Prostate gland (tissue), 2 donors: Measurements from ENCODE around the gene TRMT1. TPM values are rescaled to one million over a fixed set of nuclear protein-coding genes. Genes with fewer than 3 reads are reported as not detected.
A peak's percentile ranks its signal among the peaks of the same experiment; 100 is the strongest.

Source experiments
- DNase-seq: peaks from one replicate; pipeline ENCODE4 v3.0.0-alpha.2; 2019; ENCODE audit warnings: low spot score
- H3K27ac ChIP-seq, 2 donors: fragments of 200-600 bp; sonication (generic); 2 replicates each; pipeline ENCODE4 v1.5.1; 2017 to 2019
- H3K27me3 ChIP-seq: fragments of 200-600 bp; sonication (generic); replicated peaks from 2 replicates; pipeline ENCODE4 v1.5.1; 2019; ENCODE audit not compliant: insufficient read depth
- H3K36me3 ChIP-seq, 2 donors: fragments of 200-600 bp; sonication (generic); 1 replicate in 1 of 2; 2 replicates in 1 of 2; pipeline versions ENCODE4 v1.5.1 to v1.8.1; 2017 to 2019
- H3K4me1 ChIP-seq: fragments of 200-600 bp; sonication (generic); replicated peaks from 2 replicates; pipeline ENCODE4 v1.5.1; 2019
- H3K4me3 ChIP-seq, 2 donors: fragments of 200-600 bp; sonication (generic); 2 replicates each; pipeline ENCODE4 v1.5.1; 2017 to 2019
- H3K9me3 ChIP-seq: fragments of 200-600 bp; sonication (generic); 2 replicates; pipeline ENCODE4 v1.5.1; 2017
- CTCF ChIP-seq, 4 experiments: fragments of 200-600 bp in 2 of 4; fragments of 450-650 bp in 2 of 4; sonication (generic) in 2 of 4; IDR thresholded peaks; 1 replicate in 3 of 4; 2 replicates in 1 of 4; pipeline ENCODE4 v1.5.1; 2016 to 2019; ENCODE audit warnings: antibody characterized with exemption in 4 of 4, mild to moderate bottlenecking in 2 of 4, moderate library complexity in 2 of 4
- POLR2A ChIP-seq: fragments of 450-650 bp; IDR thresholded peaks from one replicate; pipeline ENCODE4 v1.6.1; 2016; ENCODE audit warnings: antibody characterized with exemption, mild to moderate bottlenecking
- POLR2AphosphoS5 ChIP-seq: sonication (generic); formaldehyde crosslinking; IDR thresholded peaks from one replicate; pipeline ENCODE4 v1.6.1; 2017; ENCODE audit warnings: antibody characterized with exemption
- WGBS: methylation state at CpG from one replicate; pipeline ENCODE4 v1.1.5; 2018; 5-methylcytosine and 5-hydroxymethylcytosine counted together
- intact Hi-C: fragments of 100-400 bp; cut with DNase I; formaldehyde crosslinking; loops from one replicate; pipeline ENCODE4 v1.14.2; 2022
- total RNA-seq, 2 donors: library from RNA; depleted of rRNA; stranded (reverse); fragments of >200 nt; gene quantifications; one replicate each; pipeline ENCODE4 v1.1.0, GENCODE V29; 2016

TRMT1 gene
- total RNA-seq, 2 donors from 2014 or later: 23.3 to 55.4 TPM

- intact Hi-C loops: loop anchor here (5.0 kb wide), 1 partner anchor 35 kb away; no protein-coding TSS in a partner anchor
- no peak for DNase-seq
- peaks cover 86% of the 10 kb centered on the region for H3K4me1 ChIP-seq
- peaks cover 0 to 1% of the 10 kb centered on the region in 2 donors for H3K36me3 ChIP-seq
- no peak overlapping the region for H3K4me3 ChIP-seq
- TF ChIP-seq POLR2AphosphoS5 (no peak), CTCF (IDR thresholded peaks at IDR 0.05) (no peak), POLR2A (no peak)
- no peaks in the 10 kb centered on the region for H3K9me3 ChIP-seq
- WGBS: 35% methylated on average over 2 of the region's 2 CpGs
- no peaks in the 10 kb centered on the region for H3K27me3 ChIP-seq
- H3K27ac ChIP-seq: peak overlapping the region; percentile 95 to 96
Observed at GRCh38 chr19:13057744-13058143, 58.8 kb downstream of the TRMT1 start.

GRCh38 chr19:13057147-13057572 lies 59.4 kb downstream of the TRMT1 start:
- no peaks in the 10 kb centered on the region for H3K9me3 ChIP-seq
- intact Hi-C loops: loop anchor here (5.0 kb wide), 1 partner anchor 35 kb away; no protein-coding TSS in a partner anchor
- peaks cover 0 to 4% of the 10 kb centered on the region in 2 donors for H3K36me3 ChIP-seq
- no peak overlapping the region for H3K4me3 ChIP-seq
- H3K27me3 ChIP-seq: no peaks in the 10 kb centered on the region
- TF ChIP-seq CTCF (IDR thresholded peaks at IDR 0.05): no peak
- TF ChIP-seq POLR2AphosphoS5: peak; percentile 50
- 16% methylated on average over 15 of the region's 15 CpGs for WGBS
- peak; percentile 62 for DNase-seq
- H3K27ac ChIP-seq: peak overlapping the region; percentile 95 to 96
- peaks cover 85% of the 10 kb centered on the region for H3K4me1 ChIP-seq

GRCh38 chr19:13056052-13056660 lies 60.4 kb downstream of the TRMT1 start:
- peak overlapping the region in 1 of 2 donors; percentile 13 for H3K4me3 ChIP-seq
- 14% methylated on average over 17 of the region's 17 CpGs for WGBS

GRCh38 chr19:13055213-13056051 lies 61.1 kb downstream of the TRMT1 start:
- intact Hi-C loops: loop anchor here (5.0 kb wide), 1 partner anchor 33 kb away; no protein-coding TSS in a partner anchor
- Histone ChIP-seq H3K36me3 (peaks cover 0 to 4% of the 10 kb centered on the region in 2 donors), H3K27ac (peak overlapping the region; percentile 95 to 96), H3K27me3 (no peaks in the 10 kb centered on the region), H3K4me3 (peak overlapping the region in 1 of 2 donors; percentile 13), H3K9me3 (no peaks in the 10 kb centered on the region), H3K4me1 (peaks cover 88% of the 10 kb centered on the region)
- DNase-seq: no peak
- TF ChIP-seq CTCF (IDR thresholded peaks at IDR 0.05) (no peak), POLR2A (no peak), POLR2AphosphoS5 (no peak)
- 9% methylated on average over 28 of the region's 29 CpGs for WGBS

More at GRCh38 chr19:13056052-13056660, 60.4 kb downstream of the TRMT1 start:
- DNase-seq: peak; percentile 79
- H3K9me3 ChIP-seq: no peaks in the 10 kb centered on the region
- intact Hi-C loops: loop anchor here (5.0 kb wide), 1 partner anchor 34 kb away; no protein-coding TSS in a partner anchor
- no peaks in the 10 kb centered on the region for H3K27me3 ChIP-seq
- peaks cover 88% of the 10 kb centered on the region for H3K4me1 ChIP-seq
- H3K36me3 ChIP-seq: peaks cover 0 to 4% of the 10 kb centered on the region in 2 donors
- TF ChIP-seq POLR2AphosphoS5 (peak; percentile 72), POLR2A (peak; percentile 30), CTCF (IDR thresholded peaks at IDR 0.05) (no peak)
- H3K27ac ChIP-seq: peak overlapping the region; percentile 95 to 96

Other genes starting within 250 kb of the TRMT1 start
- 10 to 100 TPM; 41.4 to 63.9 TPM for gene DNASE2, start 235.3 kb downstream of the TRMT1 start, total RNA-seq
- not detected for gene KLF1, start 229.5 kb downstream of the TRMT1 start, total RNA-seq
- gene GCDH, start 225.6 kb downstream of the TRMT1 start, total RNA-seq: 10 to 100 TPM; 66.4 to 81.7 TPM
- gene SYCE2, start 197.4 kb downstream of the TRMT1 start, total RNA-seq: 1 to 10 TPM in 1 of 2 donors, under 1 TPM in 1; 0.18 to 5.9 TPM
- 10 to 100 TPM; 54.8 to 65.0 TPM for gene FARSA, start 183.0 kb downstream of the TRMT1 start, total RNA-seq
- gene CALR, start 178.1 kb downstream of the TRMT1 start, total RNA-seq: 100 to 1,000 TPM; 532 to 980 TPM
- 100 to 1,000 TPM; 113 to 145 TPM for gene RAD23A, start 170.9 kb downstream of the TRMT1 start, total RNA-seq
- 10 to 100 TPM; 29.9 to 58.7 TPM for gene GADD45GIP1, start 159.5 kb downstream of the TRMT1 start, total RNA-seq
- gene DAND5, start 147.2 kb downstream of the TRMT1 start, total RNA-seq: 1 to 10 TPM in 1 of 2 donors, not detected in 1; 1.8 TPM
- 100 to 1,000 TPM; 185 to 286 TPM for gene NFIX, start 121.3 kb downstream of the TRMT1 start, total RNA-seq
- 10 to 100 TPM in 1 of 2 donors, 1 to 10 TPM in 1; 4.6 to 13.3 TPM for gene LYL1, start 13.9 kb downstream of the TRMT1 start, total RNA-seq
- gene NACC1, start 1.5 kb upstream of the TRMT1 start, total RNA-seq: 10 to 100 TPM; 52.4 to 91.9 TPM
- 10 to 100 TPM; 42.5 to 48.6 TPM for gene STX10, start 33.6 kb upstream of the TRMT1 start, total RNA-seq
- gene IER2, start 33.7 kb upstream of the TRMT1 start, total RNA-seq: 10 to 100 TPM; 34.7 to 75.7 TPM